Measurements from ENCODE around the gene CNTNAP4. TPM values are rescaled to one million over a fixed set of nuclear protein-coding genes. Genes with fewer than 3 reads are reported as not detected.

CNTNAP4 gene
- polyA plus RNA-seq, 1 donor = 2.4 TPM

DNA sequence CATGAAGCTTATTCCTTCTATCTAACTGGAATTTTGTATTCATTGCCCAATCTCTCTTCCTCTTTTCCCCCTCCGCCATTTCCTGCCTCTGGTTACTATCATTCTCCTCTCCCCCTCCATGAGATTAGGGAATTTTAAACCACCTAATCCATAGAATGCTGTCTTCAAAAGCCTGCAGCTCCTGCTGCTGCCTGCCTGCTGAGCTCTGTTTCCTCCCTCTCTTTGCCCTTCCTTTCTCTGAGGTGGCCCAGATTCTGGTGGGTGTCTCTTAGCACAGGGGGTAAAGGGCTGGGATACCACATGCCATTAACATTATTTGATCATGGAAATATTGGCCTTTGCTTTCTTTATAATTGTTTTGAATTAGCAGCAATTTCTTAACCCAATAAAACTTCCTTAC is 241.6 kb downstream of the CNTNAP4 start:
- 67% methylated on average over 1 of the region's 1 CpG for WGBS (ENCODE audit: insufficient coverage, low lambda C conversion rate)
- no peak overlapping the region for H3K4me3 ChIP-seq (ENCODE audit: low read length)
- no peaks in the 10 kb centered on the region for H3K9me3 ChIP-seq (ENCODE audit: control insufficient read depth, low read depth, low read length)
- no peaks in the 10 kb centered on the region for H3K4me1 ChIP-seq (ENCODE audit: control insufficient read depth, insufficient read depth, low read length)
- no peak overlapping the region for H3K27ac ChIP-seq (ENCODE audit: low read length)
- no peaks in the 10 kb centered on the region for H3K36me3 ChIP-seq (ENCODE audit: control insufficient read depth, insufficient read depth, low read length)
- H3K27me3 ChIP-seq (ENCODE audit: control insufficient read depth, insufficient read depth, low read length) = no peaks in the 10 kb centered on the region
- no peak for DNase-seq

DNA sequence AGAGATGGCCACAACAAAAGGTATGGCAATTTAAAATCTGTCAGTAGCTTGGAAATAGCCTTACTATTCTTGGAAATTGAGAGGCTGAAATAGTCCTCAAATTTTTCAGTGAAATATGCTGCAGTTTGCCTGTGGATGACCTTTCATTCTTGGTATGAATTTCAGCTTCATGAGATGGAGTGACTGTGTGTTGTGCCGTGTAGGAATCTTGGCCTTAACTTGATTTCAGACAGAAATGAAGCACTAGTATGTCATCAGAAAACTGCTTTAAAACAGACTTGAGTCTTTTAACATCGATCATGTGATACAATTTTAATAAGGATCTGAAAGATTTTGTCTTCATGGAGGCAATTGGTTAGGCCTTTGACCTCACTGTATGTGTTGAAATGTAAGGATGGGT is 247.2 kb downstream of the CNTNAP4 start:
- no peak overlapping the region for H3K27ac ChIP-seq (ENCODE audit: low read length)
- H3K4me1 ChIP-seq (ENCODE audit: control insufficient read depth, insufficient read depth, low read length) = no peaks in the 10 kb centered on the region
- H3K27me3 ChIP-seq (ENCODE audit: control insufficient read depth, insufficient read depth, low read length) = no peaks in the 10 kb centered on the region
- H3K9me3 ChIP-seq (ENCODE audit: control insufficient read depth, low read depth, low read length) = no peaks in the 10 kb centered on the region
- WGBS (ENCODE audit: insufficient coverage, low lambda C conversion rate) = 89% methylated on average over 2 of the region's 2 CpGs
- H3K36me3 ChIP-seq (ENCODE audit: control insufficient read depth, insufficient read depth, low read length) = no peaks in the 10 kb centered on the region
- DNase-seq = no peak
- H3K4me3 ChIP-seq (ENCODE audit: low read length) = no peak overlapping the region

DNA sequence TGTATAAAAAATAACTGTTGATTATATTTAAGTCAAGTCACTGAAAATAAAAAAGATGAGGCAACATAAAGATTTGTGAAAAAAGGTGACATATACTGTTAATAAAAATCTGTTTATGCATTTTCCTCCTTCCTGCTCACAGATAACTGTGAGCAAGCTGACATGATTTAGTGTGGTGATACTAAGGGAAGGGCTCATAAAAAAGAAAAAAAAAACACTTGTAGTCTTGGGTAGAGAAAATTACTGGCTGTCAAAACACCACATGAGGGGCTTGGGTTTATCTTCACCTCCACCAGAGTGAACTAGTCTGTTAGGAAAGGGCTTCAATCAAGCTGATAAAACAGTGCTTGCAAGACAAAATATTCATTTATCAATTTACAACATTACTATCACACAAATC is 247.6 kb downstream of the CNTNAP4 start:
- DNase-seq = no peak
- no peaks in the 10 kb centered on the region for H3K36me3 ChIP-seq (ENCODE audit: control insufficient read depth, insufficient read depth, low read length)
- no peaks in the 10 kb centered on the region for H3K9me3 ChIP-seq (ENCODE audit: control insufficient read depth, low read depth, low read length)
- no peaks in the 10 kb centered on the region for H3K27me3 ChIP-seq (ENCODE audit: control insufficient read depth, insufficient read depth, low read length)
- H3K27ac ChIP-seq (ENCODE audit: low read length) = no peak overlapping the region
- no peaks in the 10 kb centered on the region for H3K4me1 ChIP-seq (ENCODE audit: control insufficient read depth, insufficient read depth, low read length)
- H3K4me3 ChIP-seq (ENCODE audit: low read length) = no peak overlapping the region

DNA sequence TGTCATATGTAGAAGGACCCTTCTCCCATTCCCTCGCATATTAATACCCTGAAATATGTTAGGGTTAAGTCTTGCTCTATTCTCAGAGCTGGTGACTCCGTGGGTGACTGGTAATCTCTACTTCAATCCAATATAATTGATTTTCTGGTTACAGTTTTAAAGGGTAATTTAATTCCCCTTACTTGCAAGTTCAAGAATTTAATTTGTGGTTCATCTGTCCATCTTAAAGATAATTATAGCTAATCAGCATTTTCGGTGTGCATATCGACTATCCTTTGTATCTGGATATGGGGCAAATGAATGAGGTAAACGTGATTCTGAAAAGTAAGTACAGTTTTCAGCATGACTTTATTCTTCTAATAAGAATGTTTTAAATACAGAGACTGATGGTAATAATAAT is 250.0 kb downstream of the CNTNAP4 start:
- no CpG with 5 or more reads among the region's 5 CpGs for WGBS (ENCODE audit: insufficient coverage, low lambda C conversion rate)
- no peak overlapping the region for H3K27ac ChIP-seq (ENCODE audit: low read length)
- DNase-seq = no peak
- no peak overlapping the region for H3K4me3 ChIP-seq (ENCODE audit: low read length)
- no peaks in the 10 kb centered on the region for H3K9me3 ChIP-seq (ENCODE audit: control insufficient read depth, low read depth, low read length)
- no peaks in the 10 kb centered on the region for H3K27me3 ChIP-seq (ENCODE audit: control insufficient read depth, insufficient read depth, low read length)
- H3K4me1 ChIP-seq (ENCODE audit: control insufficient read depth, insufficient read depth, low read length) = no peaks in the 10 kb centered on the region
- H3K36me3 ChIP-seq (ENCODE audit: control insufficient read depth, insufficient read depth, low read length) = no peaks in the 10 kb centered on the region

DNA sequence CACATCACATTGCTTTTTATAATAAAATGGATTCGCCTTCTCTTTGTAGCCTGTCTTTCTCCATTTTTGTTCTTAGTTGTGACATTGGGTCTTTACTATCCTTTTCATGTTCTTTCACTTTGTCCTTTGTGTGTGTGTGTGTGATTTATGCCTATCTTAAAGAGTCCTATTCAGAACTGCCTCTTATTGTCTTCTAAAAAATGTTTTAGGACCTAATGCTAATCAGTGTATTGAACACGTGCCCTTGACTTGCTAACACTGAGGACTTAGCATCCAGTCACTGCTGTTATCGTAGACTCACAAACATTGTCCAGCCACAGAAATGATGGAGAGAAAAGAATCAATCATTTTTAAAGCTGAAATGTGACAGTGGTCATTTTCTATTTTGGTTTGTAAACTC is 251.9 kb downstream of the CNTNAP4 start:
- H3K9me3 ChIP-seq (ENCODE audit: control insufficient read depth, low read depth, low read length) = no peaks in the 10 kb centered on the region
- DNase-seq = no peak
- H3K4me3 ChIP-seq (ENCODE audit: low read length) = no peak overlapping the region
- 100% methylated on average over 2 of the region's 3 CpGs for WGBS (ENCODE audit: insufficient coverage, low lambda C conversion rate)
- H3K27ac ChIP-seq (ENCODE audit: low read length) = no peak overlapping the region
- H3K27me3 ChIP-seq (ENCODE audit: control insufficient read depth, insufficient read depth, low read length) = no peaks in the 10 kb centered on the region
- no peaks in the 10 kb centered on the region for H3K4me1 ChIP-seq (ENCODE audit: control insufficient read depth, insufficient read depth, low read length)
- no peaks in the 10 kb centered on the region for H3K36me3 ChIP-seq (ENCODE audit: control insufficient read depth, insufficient read depth, low read length)

DNA sequence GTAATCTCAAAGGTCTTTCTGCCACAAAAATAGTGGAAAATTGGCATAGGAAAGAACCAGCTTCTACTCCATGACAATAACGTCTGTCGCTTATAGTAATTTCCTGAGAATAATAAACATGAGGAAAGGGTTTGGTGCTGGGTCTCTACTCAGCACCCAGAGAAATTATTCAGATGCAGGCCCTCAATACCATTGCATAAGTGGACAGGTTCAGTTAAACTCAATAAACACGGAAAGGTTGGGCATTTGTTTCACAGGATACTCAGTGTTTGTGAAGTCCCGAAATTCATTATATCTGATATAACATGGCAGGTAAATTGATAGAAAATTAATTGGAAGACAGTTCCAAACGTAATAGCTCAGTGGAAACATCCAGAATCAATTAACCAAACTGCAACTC is 254.0 kb downstream of the CNTNAP4 start:
- 81% methylated on average over 3 of the region's 5 CpGs for WGBS (ENCODE audit: insufficient coverage, low lambda C conversion rate)
- H3K4me3 ChIP-seq (ENCODE audit: low read length) = no peak overlapping the region
- H3K4me1 ChIP-seq (ENCODE audit: control insufficient read depth, insufficient read depth, low read length) = no peaks in the 10 kb centered on the region
- no peaks in the 10 kb centered on the region for H3K9me3 ChIP-seq (ENCODE audit: control insufficient read depth, low read depth, low read length)
- no peaks in the 10 kb centered on the region for H3K36me3 ChIP-seq (ENCODE audit: control insufficient read depth, insufficient read depth, low read length)
- H3K27ac ChIP-seq (ENCODE audit: low read length) = no peak overlapping the region
- no peak for DNase-seq
- no peaks in the 10 kb centered on the region for H3K27me3 ChIP-seq (ENCODE audit: control insufficient read depth, insufficient read depth, low read length)

DNA sequence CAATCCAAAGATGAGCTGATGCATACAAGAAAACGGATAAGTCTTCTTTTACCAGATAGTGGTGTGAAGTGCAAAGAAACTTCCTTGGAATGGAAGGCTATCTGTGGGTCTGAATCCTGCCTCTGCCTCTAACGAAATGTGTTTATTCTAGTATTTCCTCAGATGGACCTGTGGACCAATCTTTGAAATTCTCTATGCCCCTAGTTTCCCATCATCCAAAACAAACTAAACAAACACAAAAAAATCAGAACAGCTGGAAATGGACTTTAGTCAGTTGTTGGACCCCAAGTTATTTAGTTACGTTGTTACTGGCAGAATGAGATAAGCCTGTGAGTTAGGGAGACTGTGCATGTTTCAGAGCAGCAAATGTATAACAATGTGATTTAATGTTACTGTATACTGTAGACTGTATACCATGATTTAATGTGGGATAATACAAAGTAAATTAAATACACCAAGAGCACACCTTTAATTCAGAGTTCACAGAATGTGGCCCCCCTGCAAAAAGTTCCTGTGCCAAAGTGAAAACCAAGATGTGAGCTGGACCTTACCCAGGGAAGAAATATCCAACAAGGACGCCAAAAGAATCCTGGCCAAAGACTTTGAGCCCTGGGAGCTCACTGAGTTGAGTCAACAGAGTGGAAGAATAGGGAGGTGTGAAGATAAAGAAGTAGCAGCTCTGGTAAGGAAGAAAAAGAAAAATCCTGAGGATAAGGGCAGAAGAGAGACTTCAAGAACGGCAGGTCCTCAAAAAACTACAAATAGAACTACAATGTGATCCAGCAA is 255.2 kb downstream of the CNTNAP4 start:
- no peaks in the 10 kb centered on the region for H3K36me3 ChIP-seq (ENCODE audit: control insufficient read depth, insufficient read depth, low read length)
- DNase-seq = peak; percentile 53 to 80

DNA sequence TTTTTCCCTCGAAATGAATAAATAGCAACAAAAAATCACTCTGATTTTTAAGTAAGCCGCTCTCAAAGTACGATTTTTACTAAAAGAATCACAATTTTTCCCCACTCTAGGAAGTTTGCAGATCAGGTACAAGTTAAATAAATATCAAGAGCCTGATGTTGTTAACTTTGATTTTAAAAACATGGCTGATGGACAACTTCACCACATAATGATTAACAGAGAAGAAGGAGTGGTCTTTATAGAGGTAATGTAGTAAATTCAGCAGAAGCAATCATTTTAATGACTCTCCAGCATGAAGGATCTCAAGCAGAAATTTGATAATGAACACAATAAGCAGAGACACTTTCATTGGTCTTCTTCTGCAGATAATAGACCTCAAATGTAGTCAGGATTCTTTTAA is 262.4 kb downstream of the CNTNAP4 start:
- Histone ChIP-seq H3K4me3 (ENCODE audit: low read length) (no peak overlapping the region), H3K27me3 (ENCODE audit: control insufficient read depth, insufficient read depth, low read length) (no peaks in the 10 kb centered on the region), H3K27ac (ENCODE audit: low read length) (no peak overlapping the region), H3K36me3 (ENCODE audit: control insufficient read depth, insufficient read depth, low read length) (no peaks in the 10 kb centered on the region), H3K4me1 (ENCODE audit: control insufficient read depth, insufficient read depth, low read length) (no peaks in the 10 kb centered on the region), H3K9me3 (ENCODE audit: control insufficient read depth, low read depth, low read length) (no peaks in the 10 kb centered on the region)
- DNase-seq = peak in 1 of 2 donors; percentile 17
- WGBS (ENCODE audit: insufficient coverage, low lambda C conversion rate) = no CpG with 5 or more reads among the region's 3 CpGs

More for the DNA sequence above, 255.2 kb downstream of the CNTNAP4 start:
- Histone ChIP-seq H3K27ac (ENCODE audit: low read length) (peak overlapping the region; percentile 18), H3K27me3 (ENCODE audit: control insufficient read depth, insufficient read depth, low read length) (no peaks in the 10 kb centered on the region), H3K4me1 (ENCODE audit: control insufficient read depth, insufficient read depth, low read length) (no peaks in the 10 kb centered on the region), H3K9me3 (ENCODE audit: control insufficient read depth, low read depth, low read length) (no peaks in the 10 kb centered on the region), H3K4me3 (ENCODE audit: low read length) (no peak overlapping the region)
- WGBS (ENCODE audit: insufficient coverage, low lambda C conversion rate) = 13% methylated on average over 2 of the region's 5 CpGs

DNA sequence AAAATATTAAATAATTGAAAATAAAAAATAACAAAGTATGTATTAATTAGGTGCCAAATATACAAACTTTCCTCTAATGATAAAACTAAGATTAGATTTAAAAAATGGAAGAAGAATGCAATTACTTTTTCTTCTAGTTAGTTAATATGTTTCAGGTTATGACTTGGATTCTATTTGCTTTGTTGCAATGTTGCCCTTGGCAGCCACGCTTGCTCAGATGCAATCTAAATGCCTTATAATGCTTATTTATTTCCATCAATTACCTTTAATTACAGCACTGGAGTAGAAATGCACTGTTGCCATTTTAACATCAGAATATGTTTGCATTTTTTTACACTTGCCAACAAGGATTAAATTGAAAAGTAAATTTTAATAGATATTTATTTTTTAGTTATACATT is 263.9 kb downstream of the CNTNAP4 start:
- no peak for DNase-seq
- Histone ChIP-seq H3K27me3 (ENCODE audit: control insufficient read depth, insufficient read depth, low read length) (no peaks in the 10 kb centered on the region), H3K36me3 (ENCODE audit: control insufficient read depth, insufficient read depth, low read length) (no peaks in the 10 kb centered on the region), H3K4me1 (ENCODE audit: control insufficient read depth, insufficient read depth, low read length) (no peaks in the 10 kb centered on the region), H3K4me3 (ENCODE audit: low read length) (no peak overlapping the region), H3K9me3 (ENCODE audit: control insufficient read depth, low read depth, low read length) (no peaks in the 10 kb centered on the region), H3K27ac (ENCODE audit: low read length) (no peak overlapping the region)
- WGBS (ENCODE audit: insufficient coverage, low lambda C conversion rate) = no CpG with 5 or more reads among the region's 1 CpG

DNA sequence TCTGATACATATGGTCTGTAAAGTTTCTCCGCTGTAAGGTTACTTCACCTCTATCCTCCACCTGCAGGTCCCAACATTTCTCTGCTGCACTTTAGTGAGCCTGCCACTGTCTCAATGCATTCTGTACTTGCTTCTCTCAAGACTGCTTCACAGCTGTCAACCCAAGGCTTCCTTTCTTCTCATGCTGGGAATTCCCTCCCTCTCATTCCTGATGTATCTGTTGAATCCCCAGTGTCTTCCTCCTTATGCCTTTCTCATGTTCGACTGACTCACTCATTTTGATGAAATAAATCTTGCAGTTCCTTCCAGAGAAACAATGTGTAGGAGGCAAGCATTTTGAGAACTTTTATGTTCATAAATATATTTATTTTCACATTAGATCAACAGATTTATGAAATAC is 288.3 kb downstream of the CNTNAP4 start:
- WGBS (ENCODE audit: insufficient coverage, low lambda C conversion rate) = 100% methylated on average over 1 of the region's 2 CpGs
- Histone ChIP-seq H3K9me3 (ENCODE audit: control insufficient read depth, low read depth, low read length) (no peaks in the 10 kb centered on the region), H3K27me3 (ENCODE audit: control insufficient read depth, insufficient read depth, low read length) (no peaks in the 10 kb centered on the region), H3K4me1 (ENCODE audit: control insufficient read depth, insufficient read depth, low read length) (no peaks in the 10 kb centered on the region), H3K36me3 (ENCODE audit: control insufficient read depth, insufficient read depth, low read length) (no peaks in the 10 kb centered on the region), H3K4me3 (ENCODE audit: low read length) (no peak overlapping the region), H3K27ac (ENCODE audit: low read length) (no peak overlapping the region)
- DNase-seq = no peak

DNA sequence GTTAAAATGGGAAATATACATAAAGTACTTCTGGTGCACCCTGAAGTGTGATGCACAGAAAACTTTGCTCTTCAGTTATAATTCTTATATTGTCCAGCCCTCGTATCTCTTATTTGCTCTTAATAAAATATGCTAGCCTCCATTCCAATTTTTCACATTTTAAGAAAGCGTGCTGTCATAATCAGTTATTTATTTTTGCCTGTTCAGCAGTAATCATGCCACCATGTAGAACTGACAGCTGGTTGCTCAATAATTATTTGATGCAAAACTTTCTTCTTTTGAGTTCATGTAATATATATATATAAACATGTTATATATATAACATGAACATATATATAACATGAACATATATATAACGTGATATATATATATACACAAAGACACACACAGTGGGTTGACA is 294.6 kb downstream of the CNTNAP4 start:
- H3K4me1 ChIP-seq (ENCODE audit: control insufficient read depth, insufficient read depth, low read length) = peaks cover 7% of the 10 kb centered on the region
- WGBS (ENCODE audit: insufficient coverage, low lambda C conversion rate) = 100% methylated on average over 2 of the region's 3 CpGs
- no peak for DNase-seq
- H3K27me3 ChIP-seq (ENCODE audit: control insufficient read depth, insufficient read depth, low read length) = no peaks in the 10 kb centered on the region
- no peaks in the 10 kb centered on the region for H3K9me3 ChIP-seq (ENCODE audit: control insufficient read depth, low read depth, low read length)
- H3K36me3 ChIP-seq (ENCODE audit: control insufficient read depth, insufficient read depth, low read length) = no peaks in the 10 kb centered on the region
- no peak overlapping the region for H3K4me3 ChIP-seq (ENCODE audit: low read length)
- no peak overlapping the region for H3K27ac ChIP-seq (ENCODE audit: low read length)

Data from large intestine (tissue), 3 donors.